OCI-M2 (cell line): ENCODE data around the gene ASXL2.
"Not testable (repeated sequence)": the region's sequence is repeated elsewhere in the genome, so short reads cannot be mapped to it uniquely, and the experiment has no call there.

Source experiments
- DNase-seq: peaks from one replicate; lab custom pipeline; 2025; ENCODE audit not compliant: unreplicated experiment; lab: John Stamatoyannopoulos, UW

Gene ASXL2

DNA sequence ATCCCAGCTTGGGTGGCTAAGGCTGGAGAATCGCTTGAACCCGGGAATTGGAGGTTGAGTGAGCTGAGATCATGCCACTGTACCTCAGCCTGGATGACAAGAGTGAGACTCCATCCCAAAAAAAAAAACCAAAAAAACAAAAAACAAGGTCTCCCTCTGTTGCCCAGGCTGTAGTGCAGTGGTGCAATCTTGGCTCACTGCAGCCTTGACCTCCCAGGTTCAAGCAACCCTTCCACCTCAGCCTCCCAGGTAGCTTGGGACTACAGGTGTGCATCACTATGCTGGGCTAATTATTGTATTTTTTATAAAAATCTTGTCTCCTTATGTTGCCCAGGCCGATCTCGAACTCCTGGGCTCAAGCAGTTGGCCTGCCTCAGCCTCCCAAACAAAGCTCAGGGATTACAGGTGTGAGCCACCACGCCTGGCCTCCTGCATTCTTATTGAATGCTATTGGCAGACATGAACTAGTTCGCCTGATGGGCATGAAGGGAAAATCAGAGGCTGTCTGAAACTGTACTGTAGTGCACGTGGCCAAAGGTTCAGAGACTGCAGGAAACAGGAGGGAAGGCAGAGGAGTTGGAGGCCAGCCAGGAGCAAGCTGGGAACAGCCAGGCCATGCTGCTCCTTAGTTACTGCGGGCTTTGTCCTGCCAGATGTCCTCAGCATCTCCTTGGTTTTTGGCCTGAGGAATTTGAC, 16.0 kb upstream of the ASXL2 start:
- DNase-seq = no peak

DNA sequence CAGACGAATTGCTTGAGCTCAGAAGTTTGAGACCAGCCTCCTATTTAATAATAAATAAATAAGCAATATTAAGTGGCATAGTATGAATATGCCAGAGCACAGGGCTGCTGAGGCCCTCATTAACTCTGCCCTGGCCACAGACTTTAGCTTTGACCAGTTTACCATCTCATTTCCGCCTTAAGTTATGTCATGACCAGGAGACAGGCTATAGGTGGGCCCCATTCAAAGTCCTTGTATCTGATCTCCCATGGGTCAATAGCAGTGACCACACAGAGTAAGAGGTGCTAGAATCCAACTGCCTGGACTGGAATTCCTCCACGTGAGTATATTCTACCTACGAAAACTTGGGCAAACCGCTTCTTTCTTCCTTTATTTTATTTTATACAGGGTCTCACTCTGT, 13.4 kb upstream of the ASXL2 start:
- no peak for DNase-seq

DNA sequence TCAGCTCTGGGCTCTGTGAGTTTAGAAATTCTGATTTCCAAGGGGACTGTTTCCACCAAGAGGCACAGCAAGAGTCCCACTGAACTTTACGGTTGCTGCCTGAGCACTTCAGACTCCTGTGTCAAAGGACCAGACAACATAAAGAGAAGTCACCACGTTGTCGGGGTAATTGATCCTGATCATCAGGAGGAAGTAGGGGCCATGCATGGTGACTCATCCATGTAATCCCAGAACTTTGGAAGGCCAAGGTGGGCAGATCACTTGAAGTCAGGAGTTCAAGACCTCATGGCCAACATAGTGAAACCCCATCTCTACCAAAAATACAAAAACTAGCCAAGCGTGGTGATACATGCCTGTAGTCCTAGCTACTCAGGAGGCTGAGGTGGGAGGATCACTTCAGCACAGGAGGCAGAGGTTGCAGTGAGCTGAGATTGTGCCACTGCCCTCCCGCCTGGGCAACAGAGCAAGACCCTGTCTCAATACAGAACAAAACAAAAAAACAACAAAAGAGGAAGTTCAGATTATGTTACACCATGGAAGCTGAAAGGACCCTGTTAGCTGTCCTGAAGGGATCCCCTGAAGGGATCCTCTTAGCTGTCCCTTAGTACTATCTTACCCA, 9.4 kb upstream of the ASXL2 start:
- no peak for DNase-seq

DNA sequence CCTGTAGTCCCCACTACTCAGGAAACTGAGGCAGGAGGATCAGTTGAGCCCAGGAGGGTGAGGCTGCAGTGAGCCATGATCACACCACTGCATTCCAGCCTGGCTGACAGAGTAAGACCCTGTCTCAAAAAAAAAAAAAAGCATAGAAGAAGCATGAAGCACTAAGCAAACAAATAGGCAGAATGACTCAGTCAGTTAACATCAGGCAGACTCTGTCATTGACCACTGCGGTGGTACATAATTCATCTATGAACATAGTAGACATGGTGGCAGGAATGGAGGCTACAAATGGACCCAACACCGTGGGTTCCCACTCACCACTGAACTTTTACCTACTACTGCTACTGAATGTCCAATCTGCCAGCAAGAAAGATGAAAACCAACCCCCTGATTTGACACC, 7.6 kb upstream of the ASXL2 start:
- no peak for DNase-seq

DNA sequence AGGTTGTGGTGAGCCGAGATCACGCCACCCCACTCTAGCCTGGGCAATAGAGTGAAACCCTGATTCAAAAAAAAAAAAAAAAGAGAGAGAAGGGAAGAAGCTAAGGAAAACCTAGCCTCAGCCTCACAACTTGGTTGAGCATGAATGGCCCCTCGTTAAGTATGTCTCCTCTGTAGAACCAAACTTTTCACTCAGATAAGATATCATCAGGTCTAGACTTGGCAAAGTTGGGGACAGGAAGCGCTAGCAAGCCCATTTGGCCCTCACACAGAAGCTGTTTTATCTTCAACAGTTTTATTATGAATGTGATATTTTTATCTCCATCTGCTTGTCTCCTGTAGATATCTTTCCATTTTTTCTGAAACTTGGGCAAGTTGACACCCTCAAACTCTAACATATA, 3.5 kb upstream of the ASXL2 start:
- DNase-seq = no peak

GRCh38 chr2:25879133-25879730, 945 bp upstream of the ASXL2 start:
- DNase-seq = no peak

DNA sequence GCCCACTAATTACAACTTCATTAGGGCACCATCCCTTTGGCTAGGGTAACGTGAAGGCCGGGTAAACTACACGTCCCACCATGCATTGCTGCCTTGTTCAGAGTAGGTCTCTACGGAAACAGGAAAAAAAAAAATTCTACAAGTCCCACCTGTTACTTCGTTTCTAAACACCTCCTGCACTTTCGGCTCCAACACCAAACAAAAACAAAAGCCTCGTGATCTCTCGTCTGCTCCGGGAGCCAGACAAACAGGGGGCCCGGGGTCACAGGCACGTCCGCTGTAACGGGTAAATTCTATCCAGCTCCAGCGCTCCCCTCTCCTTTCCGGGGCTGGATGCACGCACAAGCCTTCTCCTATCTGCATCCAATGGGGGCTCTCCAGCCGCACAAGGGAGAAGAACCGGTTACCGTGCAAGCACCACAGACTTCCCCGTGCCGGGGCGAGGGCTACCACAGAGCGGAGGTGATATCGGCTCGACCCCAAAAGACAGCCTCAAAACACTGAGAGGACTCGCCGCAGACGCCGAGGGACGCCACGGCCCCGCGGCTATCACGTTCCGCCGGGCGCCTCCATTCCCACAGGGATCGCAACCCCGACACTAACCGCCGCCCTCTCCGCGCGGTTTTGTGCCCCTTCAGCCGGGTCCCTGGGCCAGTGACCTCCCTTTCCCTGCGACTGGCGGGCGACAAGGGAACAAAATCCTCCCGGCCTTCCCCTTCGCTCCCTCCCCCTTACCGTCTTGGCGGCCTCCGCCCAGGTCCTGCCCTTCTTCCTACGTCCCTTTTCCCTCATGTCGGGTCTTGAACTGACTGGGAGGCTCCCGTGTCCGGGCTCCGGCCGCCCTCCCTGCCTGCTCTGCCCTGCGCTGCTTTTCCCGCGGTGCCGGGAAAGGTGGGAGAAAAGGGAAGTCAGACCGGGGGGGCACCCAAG, 591 bp downstream of the ASXL2 start:
- no peak for DNase-seq

DNA sequence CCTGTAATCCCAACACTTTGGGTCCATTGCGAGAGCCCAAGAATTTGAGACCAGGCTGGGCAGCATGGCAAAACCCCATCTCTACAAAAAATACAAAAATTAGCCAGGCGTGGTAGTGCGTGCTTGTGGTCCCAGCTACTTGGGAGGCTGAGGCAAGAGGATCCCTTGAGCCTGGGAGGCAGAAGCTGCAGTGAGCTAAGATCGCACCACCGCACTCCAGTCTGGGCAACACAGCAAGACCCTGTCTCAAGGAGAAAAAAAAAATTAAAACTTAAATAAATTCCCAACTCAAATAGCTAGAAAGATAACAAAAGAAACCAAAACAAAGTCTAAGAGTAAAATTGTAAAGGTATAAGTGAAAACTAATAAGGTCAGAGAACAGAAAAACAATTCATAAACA, 6.2 kb downstream of the ASXL2 start:
- DNase-seq = no peak

GRCh38 chr2:25867396-25868003, 10.8 kb downstream of the ASXL2 start:
- no peak for DNase-seq

DNA sequence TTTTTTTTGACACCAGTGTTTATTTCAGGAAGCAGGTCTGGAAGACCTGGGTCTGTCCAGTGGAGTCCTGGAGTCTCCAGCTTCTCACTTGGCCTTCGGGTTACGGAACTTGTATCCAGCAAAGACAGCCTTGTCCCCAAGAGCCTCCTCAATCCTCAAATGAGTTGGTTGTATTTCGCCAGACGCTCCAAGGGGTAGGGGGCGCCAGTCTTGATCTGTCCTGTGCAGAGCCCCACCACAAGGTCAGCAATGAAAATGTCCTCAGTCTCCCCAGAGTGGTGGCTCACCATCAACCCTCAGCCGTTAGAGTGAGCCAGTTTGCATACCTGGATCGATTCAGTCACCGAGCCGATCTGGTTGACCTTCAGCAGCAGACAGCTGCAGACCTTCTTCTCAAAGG, 21.9 kb downstream of the ASXL2 start:
- DNase-seq = no peak

GRCh38 chr2:25855065-25855464, 23.2 kb downstream of the ASXL2 start:
- DNase-seq = no peak

GRCh38 chr2:25854613-25855012, 23.7 kb downstream of the ASXL2 start:
- DNase-seq = no peak

DNA sequence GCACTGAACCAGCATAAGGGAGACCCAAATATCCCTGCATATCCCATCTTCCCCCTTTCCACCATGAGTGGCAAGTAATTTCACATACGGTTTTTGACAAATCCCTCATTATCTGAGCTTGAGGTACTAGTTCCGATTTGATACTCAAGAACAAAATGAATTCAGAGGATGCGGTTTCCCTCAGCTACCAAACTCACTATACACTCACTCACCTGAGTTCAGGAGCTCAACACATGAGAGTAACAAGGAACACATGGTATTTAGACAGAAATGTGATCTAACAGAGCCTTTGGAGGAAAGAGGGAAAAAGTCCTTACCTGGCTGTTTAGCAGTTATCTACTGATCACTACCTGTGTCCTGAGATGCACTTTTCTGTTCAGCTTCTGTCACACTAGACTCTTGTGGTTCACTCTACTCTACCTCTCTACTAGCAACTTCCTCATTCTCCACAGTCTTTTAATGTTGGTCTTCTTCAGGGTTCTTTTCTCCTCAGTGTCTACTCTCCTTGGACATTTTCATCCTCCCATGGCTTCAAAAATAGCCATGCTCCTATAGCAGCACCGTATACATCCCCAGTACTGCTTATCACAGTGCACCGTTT, 25.1 kb downstream of the ASXL2 start:
- DNase-seq = no peak

- peak; percentile 41 for DNase-seq
Measured at GRCh38 chr2:25851740-25852503, 26.4 kb downstream of the ASXL2 start.

- not testable (repeated sequence) for DNase-seq
Measured at GRCh38 chr2:25850400-25850799, 27.9 kb downstream of the ASXL2 start.

GRCh38 chr2:25849350-25849749, 28.9 kb downstream of the ASXL2 start:
- DNase-seq = not testable (repeated sequence)

DNA sequence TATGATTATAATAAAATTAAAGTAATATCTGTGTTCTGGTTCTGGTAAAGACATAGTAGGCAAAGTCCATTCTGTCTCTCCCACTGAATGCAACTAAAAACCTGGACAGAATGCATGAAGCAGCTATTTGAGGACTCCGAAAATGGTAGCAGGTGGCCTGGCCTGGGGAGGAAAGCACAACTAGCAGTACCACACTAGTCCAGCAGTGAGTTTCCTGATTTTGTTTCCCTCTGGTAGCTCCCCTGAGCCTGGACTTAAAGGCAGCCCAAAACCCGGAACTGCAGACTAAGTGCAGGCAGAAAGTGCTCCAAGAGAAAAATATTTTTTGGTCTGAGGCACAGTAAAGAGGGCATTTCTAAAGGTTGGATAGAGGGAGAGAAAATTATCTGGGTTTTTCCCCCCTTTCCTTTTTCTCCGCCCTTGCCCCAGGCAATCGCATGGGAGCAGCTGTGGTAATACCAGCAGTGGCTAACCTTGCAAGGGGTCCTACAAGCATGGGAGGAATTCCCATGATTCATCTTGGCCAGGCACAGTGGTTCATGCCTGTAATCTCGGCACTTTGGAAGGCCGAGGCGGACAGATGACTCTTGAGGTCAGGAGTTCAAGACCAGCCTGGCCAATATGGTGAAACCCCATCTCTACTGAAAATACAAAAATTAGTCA, 32.3 kb downstream of the ASXL2 start:
- DNase-seq = no peak

GRCh38 chr2:25844089-25844488, 34.2 kb downstream of the ASXL2 start:
- DNase-seq = no peak

GRCh38 chr2:25842155-25842554, 36.1 kb downstream of the ASXL2 start:
- no peak for DNase-seq
